PC-9 (cell line): Measurements from ENCODE around the gene MT1E. TPM values are rescaled to one million over a fixed set of nuclear protein-coding genes. Genes with fewer than 3 reads are reported as not detected.
A peak's percentile ranks its signal among the peaks of the same experiment; 100 is the strongest.
"Not testable (repeated sequence)": the region's sequence is repeated elsewhere in the genome, so short reads cannot be mapped to it uniquely, and the experiment has no call there.

ENCODE experiments used
- BruUV-seq: library from RNA; stranded (reverse); fragments of 400-500 nt; replicated peaks from 2 replicates; lab custom pipeline; 2021; lab: Mats Ljungman, UMichigan
- CTCF ChIA-PET: fragments of 300-600 bp; sonication (Branson Sonifier 250); formaldehyde crosslinking; loops from one replicate; lab custom pipeline; 2022; ENCODE audit warnings: antibody characterized with exemption; lab: Charles Lee
- POLR2A ChIA-PET: fragments of 300-600 bp; sonication (Branson Sonifier 250); formaldehyde crosslinking; loops from one replicate; lab custom pipeline; 2022; ENCODE audit warnings: antibody characterized with exemption; ENCODE audit not compliant: unreplicated experiment; lab: Charles Lee
- DNase-seq, 2 experiments: peaks; one replicate each; pipeline versions ENCODE4 v3.0.0 to v3.0.0-alpha.2; 2015 to 2022; ENCODE audit warnings: mixed read lengths in 1 of 2
- H2AFZ ChIP-seq: fragments of 200-600 bp; sonication (generic); 2 replicates; pipeline ENCODE4 v1.8.1; 2017; ENCODE audit warnings: antibody characterized with exemption
- H3F3A ChIP-seq: fragments of 200-600 bp; sonication (generic); 2 replicates; pipeline ENCODE4 v1.8.1; 2017; ENCODE audit warnings: antibody characterized with exemption, mild to moderate bottlenecking, low read depth; ENCODE audit not compliant: insufficient read depth
- H3K27ac ChIP-seq: fragments of 200-600 bp; sonication (generic); 2 replicates; pipeline ENCODE4 v1.6.1; 2016; ENCODE audit warnings: mixed run types
- H3K27me3 ChIP-seq: fragments of 200-600 bp; sonication (generic); 2 replicates; pipeline ENCODE4 v1.6.1; 2016; ENCODE audit warnings: low read depth, mixed run types; ENCODE audit not compliant: insufficient read depth
- H3K36me3 ChIP-seq: fragments of 200-600 bp; sonication (generic); 2 replicates; pipeline ENCODE4 v1.6.1; 2016; ENCODE audit warnings: low read depth, mixed run types
- H3K4me1 ChIP-seq: fragments of 200-600 bp; sonication (generic); replicated peaks from 2 replicates; pipeline ENCODE4 v1.6.1; 2016; ENCODE audit warnings: mixed run types; ENCODE audit not compliant: insufficient read depth
- H3K4me2 ChIP-seq: fragments of 200-600 bp; sonication (generic); 2 replicates; pipeline ENCODE4 v1.6.1; 2017; ENCODE audit warnings: mixed run types
- H3K4me3 ChIP-seq: fragments of 200-600 bp; sonication (generic); 2 replicates; pipeline ENCODE4 v1.6.1; 2016; ENCODE audit warnings: mixed run types
- H3K79me2 ChIP-seq: fragments of 200-600 bp; sonication (generic); 2 replicates; pipeline ENCODE4 v1.6.1; 2017; ENCODE audit warnings: low read depth, mixed run types
- H3K9me2 ChIP-seq: fragments of 200-600 bp; sonication (generic); 2 replicates; pipeline ENCODE4 v1.8.1; 2017; ENCODE audit warnings: mild to moderate bottlenecking; ENCODE audit not compliant: insufficient read depth
- H3K9me3 ChIP-seq: fragments of 200-600 bp; sonication (generic); 2 replicates; pipeline ENCODE4 v1.8.1; 2016; ENCODE audit warnings: low read depth; ENCODE audit not compliant: insufficient read depth
- H4K20me1 ChIP-seq: fragments of 200-600 bp; sonication (generic); 2 replicates; pipeline ENCODE4 v1.8.1; 2017; ENCODE audit not compliant: insufficient read depth
- CTCF ChIP-seq: fragments of 200-600 bp; sonication (generic); conservative IDR thresholded peaks from 2 replicates; pipeline ENCODE4 v1.6.1; 2017; ENCODE audit warnings: mixed run types, antibody characterized with exemption, mild to moderate bottlenecking, moderate library complexity
- EZH2 ChIP-seq: fragments of 200-600 bp; sonication (generic); IDR thresholded peaks from 2 replicates; pipeline ENCODE4 v1.8.0; 2017; ENCODE audit warnings: antibody characterized with exemption, low read depth
- intact Hi-C: fragments of 100-400 bp; cut with micrococcal nuclease; formaldehyde crosslinking; loops from one replicate; pipeline ENCODE4 v1.10.0; 2022; ENCODE audit not compliant: unreplicated experiment
- total RNA-seq: library from RNA; stranded (reverse); gene quantifications from 2 replicates; pipeline ENCODE4 v1.2.3, GENCODE V29; 2021

Gene MT1E
- total RNA-seq, 1 experiment from 2014 or later, result 22.0 TPM

GRCh38 chr16:56672761-56673536 lies 47.4 kb downstream of the MT1E start:
- ChIA-PET CTCF (no interaction called here), POLR2A (no interaction called here)
- no peak overlapping the region for H3K4me3 ChIP-seq
- no TSS peak for BruUV-seq
- H2AFZ ChIP-seq, result no peak overlapping the region
- H3K79me2 ChIP-seq, result no peaks in the 10 kb centered on the region
- no peaks in the 10 kb centered on the region for H3K9me2 ChIP-seq
- no peaks in the 10 kb centered on the region; the same call in 1 of the 2 replicates for H3K4me1 ChIP-seq
- no peaks in the 10 kb centered on the region for H3K36me3 ChIP-seq
- H4K20me1 ChIP-seq, result no peaks in the 10 kb centered on the region
- no peak overlapping the region for H3K4me2 ChIP-seq
- H3K27ac ChIP-seq, result no peak overlapping the region
- H3K9me3 ChIP-seq, result no peaks in the 10 kb centered on the region
- DNase-seq, result no peak
- no peak for TF ChIP-seq EZH2
- no peak for TF ChIP-seq CTCF
- peaks cover 10% of the 10 kb centered on the region for H3K27me3 ChIP-seq
- no peaks in the 10 kb centered on the region for H3F3A ChIP-seq
- intact Hi-C loops, result no loop called here

- intact Hi-C loops, result no loop called here
- Histone ChIP-seq H3K4me1 (no peaks in the 10 kb centered on the region; the same call in 1 of the 2 replicates), H3K36me3 (no peaks in the 10 kb centered on the region), H3K9me3 (no peaks in the 10 kb centered on the region), H3K27ac (no peak overlapping the region), H3K4me2 (no peak overlapping the region), H3K27me3 (peaks cover 4% of the 10 kb centered on the region; the same call in 1 of the 2 replicates), H4K20me1 (no peaks in the 10 kb centered on the region), H2AFZ (no peak overlapping the region), H3K9me2 (no peaks in the 10 kb centered on the region), H3K4me3 (no peak overlapping the region), H3K79me2 (no peaks in the 10 kb centered on the region), H3F3A (0 out of 2 replicates have a peak, but pooled peaks cover 5% of the 10 kb centered on the region)
- CTCF ChIA-PET, result no interaction called here
- DNase-seq, result no peak
- no TSS peak for BruUV-seq
- TF ChIP-seq CTCF (peak; percentile 34), EZH2 (no peak)
- POLR2A ChIA-PET, result interaction anchor here (0.6 kb wide), 1 partner anchor 346 kb away, joined by 6 read pairs; no protein-coding TSS in a partner anchor
Observed at GRCh38 chr16:56673921-56674320, 48.3 kb downstream of the MT1E start.

DNA sequence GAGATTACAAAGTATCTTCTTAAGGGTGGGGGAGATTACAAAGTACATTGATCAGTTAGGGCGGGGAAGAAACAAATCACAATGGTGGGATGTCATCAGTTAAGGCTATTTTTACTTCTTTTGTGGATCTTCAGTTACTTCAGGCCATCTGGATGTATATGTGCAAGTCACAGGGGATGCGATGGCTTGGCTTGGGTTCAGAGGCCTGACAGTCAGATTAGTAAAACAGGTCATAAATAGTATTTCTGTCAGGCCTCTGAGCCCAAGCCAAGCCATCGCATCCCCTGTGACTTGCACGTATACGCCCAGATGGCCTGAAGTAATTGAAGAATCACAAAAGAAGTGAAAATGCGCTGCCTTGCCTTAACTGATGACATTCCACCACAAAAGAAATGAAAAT lies 49.0 kb downstream of the MT1E start:
- H3K79me2 ChIP-seq, H3K4me1 ChIP-seq, H3K9me2 ChIP-seq, H3K4me2 ChIP-seq, H3K9me3 ChIP-seq, POLR2A ChIA-PET, intact Hi-C loops, H3K36me3 ChIP-seq, H4K20me1 ChIP-seq, H3K4me3 ChIP-seq, H3K27ac ChIP-seq, CTCF ChIA-PET, DNase-seq, BruUV-seq, H2AFZ ChIP-seq, H3K27me3 ChIP-seq: not testable (repeated sequence)
- peaks cover 11% of the 10 kb centered on the region; the same call in 1 of the 2 replicates for H3F3A ChIP-seq
